T-helper 2 cell treated with Interferon-gamma antibody and Interleukin-4, amounts not matched to agents 5 μg/mL and 100 μg/mL, for 36 hours (primary cell): Measurements from ENCODE around the gene PARL.

ENCODE experiments used
- DNase-seq: peaks from one replicate; pipeline ENCODE4 v3.0.0; 2021; ENCODE audit warnings: low spot score
- H3K27ac Mint-ChIP-seq: one replicate; pipeline ENCODE4 v1.8.0; 2021; ENCODE audit warnings: mild to moderate bottlenecking, mixed read lengths
- H3K27me3 Mint-ChIP-seq: one replicate; pipeline ENCODE4 v1.8.0; 2021; ENCODE audit warnings: low read depth, mixed read lengths
- H3K36me3 Mint-ChIP-seq: one replicate; pipeline ENCODE4 v1.8.0; 2021; ENCODE audit warnings: low read depth, mixed read lengths
- H3K4me1 Mint-ChIP-seq: one replicate; pipeline ENCODE4 v1.8.0; 2021; ENCODE audit warnings: low read depth, mixed read lengths
- H3K4me3 Mint-ChIP-seq: one replicate; pipeline ENCODE4 v1.8.0; 2022; ENCODE audit warnings: mild to moderate bottlenecking, moderate library complexity, mixed read lengths
- H3K9me3 Mint-ChIP-seq: one replicate; pipeline ENCODE4 v1.8.0; 2021; ENCODE audit warnings: mixed read lengths

The PARL gene

GRCh38 chr3:183825456-183826161 lies 59.1 kb downstream of the PARL start, which contains the start of gene MAP6D1:
Gene MAP6D1 (minus strand): TSS chr3:183825577. CDS start chr3:183825547, 30 bp downstream.
- Mint-ChIP-seq H3K4me1 (peaks cover 6% of the 10 kb centered on the region), H3K36me3 (peaks cover 2% of the 10 kb centered on the region), H3K27ac (no peak within 1 kb of the TSS), H3K9me3 (no peaks in the 10 kb centered on the region), H3K27me3 (peaks cover 17% of the 10 kb centered on the region), H3K4me3 (peak within 1 kb of the TSS; percentile 78)
- peak; percentile 45 for DNase-seq

GRCh38 chr3:183824761-183825455 lies 59.8 kb downstream of the PARL start:
- Mint-ChIP-seq H3K4me3 (peak overlapping the region; percentile 78), H3K27me3 (peaks cover 17% of the 10 kb centered on the region), H3K27ac (no peak overlapping the region), H3K9me3 (no peaks in the 10 kb centered on the region), H3K4me1 (peaks cover 6% of the 10 kb centered on the region), H3K36me3 (peaks cover 2% of the 10 kb centered on the region)
- DNase-seq, result peak; percentile 12

DNA sequence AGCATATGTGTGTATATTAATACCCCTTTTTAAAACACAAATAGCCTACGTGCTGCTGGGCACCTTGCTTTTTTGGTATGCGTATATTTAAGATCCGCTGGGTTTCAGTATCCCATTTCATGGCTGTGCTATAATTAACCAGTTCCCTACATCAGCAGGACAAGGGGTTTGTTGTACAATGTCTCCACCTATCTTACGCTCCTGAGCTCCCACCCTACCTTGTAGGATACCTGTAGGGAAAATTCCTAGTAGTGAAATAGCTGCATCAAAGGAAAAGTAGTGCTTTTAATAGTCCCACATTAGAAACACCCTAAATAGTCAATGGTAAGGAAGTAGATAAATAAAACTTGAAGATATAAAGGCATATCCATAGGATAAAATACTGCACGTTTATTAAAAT lies 60.7 kb downstream of the PARL start:
- H3K27ac Mint-ChIP-seq, result no peak overlapping the region
- H3K9me3 Mint-ChIP-seq, result no peaks in the 10 kb centered on the region
- peak overlapping the region; percentile 78 for H3K4me3 Mint-ChIP-seq
- H3K27me3 Mint-ChIP-seq, result peaks cover 17% of the 10 kb centered on the region
- H3K4me1 Mint-ChIP-seq, result peaks cover 6% of the 10 kb centered on the region
- no peak for DNase-seq
- H3K36me3 Mint-ChIP-seq, result no peaks in the 10 kb centered on the region

DNA sequence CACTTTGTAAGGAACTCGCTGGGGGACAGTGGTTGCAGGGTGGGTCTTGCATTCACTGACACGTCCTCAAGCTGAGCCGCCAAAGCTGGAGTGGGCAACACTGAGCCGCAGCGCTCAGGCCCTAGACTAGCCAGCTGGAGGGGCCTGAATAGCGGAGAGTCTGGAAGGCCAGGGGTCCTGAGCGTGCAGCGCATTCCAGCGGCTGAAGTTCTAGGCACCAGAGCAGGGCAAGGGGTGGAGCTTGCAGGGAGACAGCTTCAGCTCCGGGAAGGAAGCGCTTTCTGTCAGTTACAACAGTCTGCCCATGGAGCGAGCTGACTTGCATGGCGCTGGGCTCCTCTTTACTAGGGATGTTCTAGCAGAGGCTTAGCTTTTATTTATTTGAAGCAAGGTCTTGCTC lies 62.0 kb downstream of the PARL start:
- Mint-ChIP-seq H3K27ac (no peak overlapping the region), H3K27me3 (peaks cover 17% of the 10 kb centered on the region), H3K4me3 (no peak overlapping the region), H3K4me1 (peaks cover 6% of the 10 kb centered on the region), H3K9me3 (no peaks in the 10 kb centered on the region), H3K36me3 (no peaks in the 10 kb centered on the region)
- DNase-seq, result no peak

DNA sequence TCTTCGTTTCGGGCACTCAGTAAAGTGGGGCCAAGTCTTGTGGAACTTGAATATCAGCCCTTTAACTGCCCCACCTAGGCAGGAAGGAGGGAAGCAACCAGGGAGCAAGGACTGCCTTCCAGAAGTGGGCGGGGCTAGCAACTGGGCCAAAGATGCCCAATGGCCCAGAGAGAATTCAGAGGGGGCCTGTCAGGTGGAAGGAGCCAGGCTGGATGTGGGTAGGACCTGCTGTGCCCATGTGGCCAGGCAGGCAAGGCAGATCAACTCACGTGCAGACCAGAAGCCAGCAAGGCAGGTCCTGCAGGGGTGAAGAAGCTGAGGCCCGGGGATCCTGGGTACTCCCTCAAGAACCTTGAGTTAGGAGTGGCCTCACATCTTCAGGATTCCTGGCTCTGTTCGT lies 64.8 kb downstream of the PARL start:
- Mint-ChIP-seq H3K36me3 (no peaks in the 10 kb centered on the region), H3K4me3 (no peak overlapping the region), H3K27ac (no peak overlapping the region), H3K9me3 (no peaks in the 10 kb centered on the region), H3K4me1 (peaks cover 17% of the 10 kb centered on the region), H3K27me3 (peaks cover 14% of the 10 kb centered on the region)
- DNase-seq, result no peak

GRCh38 chr3:183818706-183819624 lies 65.7 kb downstream of the PARL start:
- peaks cover 2% of the 10 kb centered on the region for H3K36me3 Mint-ChIP-seq
- H3K27me3 Mint-ChIP-seq, result peaks cover 8% of the 10 kb centered on the region
- no peak overlapping the region for H3K4me3 Mint-ChIP-seq
- no peaks in the 10 kb centered on the region for H3K9me3 Mint-ChIP-seq
- peaks cover 13% of the 10 kb centered on the region for H3K4me1 Mint-ChIP-seq
- no peak overlapping the region for H3K27ac Mint-ChIP-seq
- no peak for DNase-seq

GRCh38 chr3:183818041-183818620 lies 66.5 kb downstream of the PARL start:
- Mint-ChIP-seq H3K4me1 (peaks cover 13% of the 10 kb centered on the region), H3K36me3 (peaks cover 2% of the 10 kb centered on the region), H3K9me3 (no peaks in the 10 kb centered on the region), H3K27me3 (peaks cover 3% of the 10 kb centered on the region), H3K4me3 (no peak overlapping the region), H3K27ac (no peak overlapping the region)
- DNase-seq, result no peak

DNA sequence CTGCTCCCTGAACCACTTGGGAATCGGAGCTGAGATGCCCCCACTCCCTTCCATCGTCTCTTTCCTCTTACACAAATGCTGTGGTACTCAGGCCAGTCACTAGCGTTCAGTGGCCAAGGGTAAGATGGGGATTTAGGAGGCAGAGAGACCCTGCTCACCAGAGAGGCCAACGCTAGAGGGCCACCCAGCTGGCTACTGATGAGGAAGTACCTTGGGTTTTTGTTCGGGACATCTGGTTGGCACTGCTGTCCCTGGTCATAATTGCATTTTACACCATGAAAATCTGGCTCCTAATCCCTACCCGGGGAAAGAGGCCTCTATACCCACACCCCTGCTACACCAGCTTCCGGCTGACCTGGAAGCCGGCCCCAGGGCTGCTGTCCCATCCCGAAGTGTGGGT lies 67.0 kb downstream of the PARL start:
- no peaks in the 10 kb centered on the region for H3K9me3 Mint-ChIP-seq
- H3K27ac Mint-ChIP-seq, result no peak overlapping the region
- peaks cover 2% of the 10 kb centered on the region for H3K36me3 Mint-ChIP-seq
- peaks cover 13% of the 10 kb centered on the region for H3K4me1 Mint-ChIP-seq
- DNase-seq, result no peak
- H3K27me3 Mint-ChIP-seq, result peaks cover 3% of the 10 kb centered on the region
- no peak overlapping the region for H3K4me3 Mint-ChIP-seq

GRCh38 chr3:183816681-183817510 lies 67.8 kb downstream of the PARL start:
- Mint-ChIP-seq H3K4me3 (no peak overlapping the region), H3K27me3 (no peaks in the 10 kb centered on the region), H3K36me3 (peaks cover 5% of the 10 kb centered on the region), H3K9me3 (no peaks in the 10 kb centered on the region), H3K27ac (no peak overlapping the region), H3K4me1 (peaks cover 13% of the 10 kb centered on the region)
- DNase-seq, result no peak

DNA sequence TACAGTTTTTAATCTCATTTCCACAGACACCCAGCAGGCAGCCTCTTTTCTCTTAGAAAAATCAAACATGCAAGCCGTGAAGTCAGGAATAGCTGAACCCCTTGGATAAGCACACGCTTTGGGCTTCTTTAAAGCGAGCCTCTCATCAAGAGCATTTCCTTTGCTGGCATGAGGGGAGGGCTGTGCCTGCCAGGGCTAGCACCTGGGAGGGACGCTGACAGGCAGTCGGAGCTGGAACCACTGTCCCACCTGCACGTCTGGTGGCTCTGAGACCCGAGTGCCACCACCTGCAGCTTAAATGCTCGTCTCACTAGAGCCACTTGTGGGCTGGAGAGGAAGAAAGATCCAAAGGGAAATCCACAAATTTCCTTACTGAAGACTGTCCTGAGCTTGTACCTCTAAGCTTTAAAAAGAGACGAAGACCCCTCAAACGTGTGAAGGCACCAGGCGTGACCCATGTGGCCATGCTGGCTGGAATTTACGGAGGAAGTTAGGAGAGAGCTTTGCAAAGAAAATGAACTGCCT lies 68.7 kb downstream of the PARL start:
- H3K9me3 Mint-ChIP-seq, result no peaks in the 10 kb centered on the region
- DNase-seq, result no peak
- peaks cover 8% of the 10 kb centered on the region for H3K36me3 Mint-ChIP-seq
- H3K4me3 Mint-ChIP-seq, result no peak overlapping the region
- no peaks in the 10 kb centered on the region for H3K27me3 Mint-ChIP-seq
- H3K27ac Mint-ChIP-seq, result no peak overlapping the region
- peaks cover 13% of the 10 kb centered on the region for H3K4me1 Mint-ChIP-seq

DNA sequence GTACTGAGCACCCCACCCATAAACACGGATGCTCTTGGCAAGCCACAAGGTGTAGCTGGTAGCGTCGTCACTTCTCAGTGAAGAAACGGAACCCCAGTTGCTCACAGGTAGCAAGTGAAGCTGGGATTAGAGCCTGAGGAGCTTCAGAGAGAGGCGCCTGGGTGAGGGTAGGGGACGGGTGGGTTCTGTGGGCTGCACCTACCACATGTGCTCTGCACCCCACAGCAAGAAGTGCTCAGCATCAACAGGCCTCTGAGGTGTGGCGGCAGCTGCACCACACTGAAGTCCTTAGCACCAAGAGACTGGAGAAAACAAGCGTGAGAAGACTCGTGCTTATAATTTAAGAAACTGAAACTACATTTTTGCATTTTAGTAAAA lies 69.1 kb downstream of the PARL start:
- Mint-ChIP-seq H3K36me3 (peaks cover 11% of the 10 kb centered on the region), H3K4me3 (no peak overlapping the region), H3K9me3 (no peaks in the 10 kb centered on the region), H3K4me1 (peaks cover 13% of the 10 kb centered on the region), H3K27ac (peak overlapping the region; percentile 45), H3K27me3 (no peaks in the 10 kb centered on the region)
- no peak for DNase-seq

- peak overlapping the region; percentile 76 for H3K27ac Mint-ChIP-seq
- no peaks in the 10 kb centered on the region for H3K9me3 Mint-ChIP-seq
- peaks cover 13% of the 10 kb centered on the region for H3K4me1 Mint-ChIP-seq
- peaks cover 17% of the 10 kb centered on the region for H3K36me3 Mint-ChIP-seq
- no peak for DNase-seq
- no peak overlapping the region for H3K4me3 Mint-ChIP-seq
- H3K27me3 Mint-ChIP-seq, result no peaks in the 10 kb centered on the region
These were observed 70.4 kb downstream of the PARL start for GRCh38 chr3:183814240-183814639.
